Measurements from ENCODE around the gene UTP15. TPM values are rescaled to one million over a fixed set of nuclear protein-coding genes. Genes with fewer than 3 reads are reported as not detected.

UTP15 gene
- total and polyA plus RNA-seq, 4 donors: 4.4 to 22.1 (median 12.3) TPM

GRCh38 chr5:73565969-73566547, 515 bp downstream of the UTP15 start:
- Histone ChIP-seq H3K27me3 (ENCODE audit: control insufficient read depth in 3 of 3, insufficient read depth in 3 of 3, low read length in 2 of 3) (no peaks in the 10 kb centered on the region), H3K4me1 (ENCODE audit: control insufficient read depth in 5 of 5, insufficient read depth in 5 of 5, low read length in 5 of 5) (peaks cover 0 to 23% (median 0%) of the 10 kb centered on the region in 5 donors), H3K36me3 (ENCODE audit: control insufficient read depth in 4 of 4, insufficient read depth in 4 of 4, low read length in 4 of 4) (peaks cover 5 to 23% (median 11%) of the 10 kb centered on the region in 4 donors), H3K4me3 (peak overlapping the region; percentile 78), H3K9ac (ENCODE audit: insufficient read depth in 1 of 2, low read length in 2 of 2) (peak overlapping the region; percentile 88 to 96), H3K27ac (ENCODE audit: low read depth in 1 of 2, low read length in 1 of 2) (peak overlapping the region; percentile 83 to 98), H3K9me3 (ENCODE audit: control insufficient read depth in 4 of 4, insufficient read depth in 3 of 4, low read length in 3 of 4) (no peaks in the 10 kb centered on the region)
- ATAC-seq (ENCODE audit: insufficient read depth, low FRiP score) (no peak), DNase-seq (no peak)
- TF ChIP-seq CTCF (IDR thresholded peaks at IDR 0.05; ENCODE audit: control extremely low read depth, extremely low read depth): no peak
- WGBS, 2 donors: 7% methylated on average over 8 of the region's 8 CpGs

GRCh38 chr5:73582285-73583145, 17.0 kb downstream of the UTP15 start:
- no peak for TF ChIP-seq CTCF (IDR thresholded peaks at IDR 0.05; ENCODE audit: control extremely low read depth, extremely low read depth)

GRCh38 chr5:73587923-73588322, 22.4 kb downstream of the UTP15 start:
- no peak for ATAC-seq (ENCODE audit: insufficient read depth, low FRiP score)
- Histone ChIP-seq H3K4me1 (ENCODE audit: control insufficient read depth in 5 of 5, insufficient read depth in 5 of 5, low read length in 5 of 5) (no peaks in the 10 kb centered on the region), H3K27ac (ENCODE audit: low read depth in 1 of 2, low read length in 1 of 2) (no peak overlapping the region), H3K9me3 (ENCODE audit: control insufficient read depth in 4 of 4, insufficient read depth in 3 of 4, low read length in 3 of 4) (no peaks in the 10 kb centered on the region), H3K4me3 (no peak overlapping the region), H3K27me3 (ENCODE audit: control insufficient read depth in 3 of 3, insufficient read depth in 3 of 3, low read length in 2 of 3) (no peaks in the 10 kb centered on the region), H3K9ac (ENCODE audit: insufficient read depth in 1 of 2, low read length in 2 of 2) (peak overlapping the region in 1 of 2 donors; percentile 16), H3K36me3 (ENCODE audit: control insufficient read depth in 4 of 4, insufficient read depth in 4 of 4, low read length in 4 of 4) (no peaks in the 10 kb centered on the region)
- TF ChIP-seq CTCF (IDR thresholded peaks at IDR 0.05; ENCODE audit: control extremely low read depth, extremely low read depth): no peak
- no peak for DNase-seq
- 55 to 59% methylated on average over 1 of the region's 1 CpG for WGBS, 2 donors

More at GRCh38 chr5:73582285-73583145, 17.0 kb downstream of the UTP15 start:
- Histone ChIP-seq H3K9ac (ENCODE audit: insufficient read depth in 1 of 2, low read length in 2 of 2) (no peak overlapping the region), H3K27me3 (ENCODE audit: control insufficient read depth in 3 of 3, insufficient read depth in 3 of 3, low read length in 2 of 3) (no peaks in the 10 kb centered on the region), H3K4me1 (ENCODE audit: control insufficient read depth in 5 of 5, insufficient read depth in 5 of 5, low read length in 5 of 5) (no peaks in the 10 kb centered on the region), H3K36me3 (ENCODE audit: control insufficient read depth in 4 of 4, insufficient read depth in 4 of 4, low read length in 4 of 4) (peaks cover 4 to 20% (median 13%) of the 10 kb centered on the region in 4 donors), H3K27ac (ENCODE audit: low read depth in 1 of 2, low read length in 1 of 2) (no peak overlapping the region), H3K4me3 (no peak overlapping the region), H3K9me3 (ENCODE audit: control insufficient read depth in 4 of 4, insufficient read depth in 3 of 4, low read length in 3 of 4) (no peaks in the 10 kb centered on the region)
- 76 to 97% methylated on average over 3 of the region's 3 CpGs for WGBS, 2 donors
- DNase-seq (no peak), ATAC-seq (ENCODE audit: insufficient read depth, low FRiP score) (no peak)

Measured in lung (tissue), 12 donors.